HG02571 (cell line): ENCODE data around the gene RASA2.
"Not testable (repeated sequence)": the region's sequence is repeated elsewhere in the genome, so short reads cannot be mapped to it uniquely, and the experiment has no call there.

Experiments
- ATAC-seq: cut with Tn5 transposase; IDR thresholded peaks from one replicate; pipeline ENCODE4 v1.9.1; 2021; ENCODE audit warnings: mild to moderate bottlenecking, moderate library complexity; ENCODE audit not compliant: unreplicated experiment

Gene RASA2

DNA sequence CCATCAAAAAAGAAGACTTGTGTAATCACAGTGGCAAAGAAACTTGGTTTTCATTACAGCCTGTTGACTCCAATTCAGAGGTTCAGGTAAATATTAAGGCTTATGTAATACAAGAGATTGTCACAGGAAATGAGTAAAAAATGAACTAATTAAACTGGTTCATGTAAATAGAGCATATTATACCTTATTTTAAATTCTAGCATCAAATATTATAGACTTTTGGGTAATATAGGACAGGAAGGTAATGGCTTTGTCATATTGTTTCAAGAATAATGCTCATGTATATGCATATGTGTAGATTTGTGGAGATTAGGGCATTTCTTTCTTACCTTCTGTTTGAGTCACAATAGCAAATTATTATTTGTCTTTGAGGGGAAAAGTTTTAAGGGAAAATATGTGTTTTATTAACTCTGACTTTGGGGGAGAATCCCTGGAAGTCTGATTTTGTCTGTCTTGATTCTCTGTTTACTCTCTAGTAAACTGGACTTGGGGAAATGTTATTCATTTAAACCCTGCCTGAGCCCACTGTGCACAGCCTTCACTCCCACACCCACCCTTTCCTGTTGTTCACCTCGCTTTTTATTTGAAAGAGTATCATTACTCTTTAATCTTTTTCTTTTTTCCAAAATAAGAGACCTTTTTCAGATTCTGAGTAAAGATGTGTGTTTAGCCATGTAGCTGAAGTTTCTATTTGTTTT, 43.0 kb downstream of the RASA2 start:
- no peak for ATAC-seq

GRCh38 chr3:141530415-141530768, 43.6 kb downstream of the RASA2 start:
- no peak for ATAC-seq

DNA sequence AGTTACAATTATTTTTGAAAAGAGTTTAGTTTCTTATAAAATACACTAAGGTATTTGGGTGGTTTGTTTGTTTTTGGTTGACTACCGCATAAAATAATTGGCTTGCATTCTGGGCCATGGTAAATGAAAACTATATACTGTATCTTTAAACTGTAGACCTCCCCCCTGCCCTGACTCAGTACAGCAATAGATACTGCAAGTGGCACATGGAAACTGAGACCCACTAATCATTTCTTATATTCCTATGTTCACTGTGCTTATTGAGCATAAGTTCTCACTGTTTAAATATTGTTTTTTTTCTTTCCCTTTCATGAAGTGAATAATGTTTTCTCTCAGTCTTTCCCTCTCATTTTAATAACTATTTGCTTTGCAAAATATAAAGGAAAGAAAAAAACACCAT, 45.8 kb downstream of the RASA2 start:
- ATAC-seq, result no peak

GRCh38 chr3:141536017-141536416, 49.2 kb downstream of the RASA2 start:
- not testable (repeated sequence) for ATAC-seq

DNA sequence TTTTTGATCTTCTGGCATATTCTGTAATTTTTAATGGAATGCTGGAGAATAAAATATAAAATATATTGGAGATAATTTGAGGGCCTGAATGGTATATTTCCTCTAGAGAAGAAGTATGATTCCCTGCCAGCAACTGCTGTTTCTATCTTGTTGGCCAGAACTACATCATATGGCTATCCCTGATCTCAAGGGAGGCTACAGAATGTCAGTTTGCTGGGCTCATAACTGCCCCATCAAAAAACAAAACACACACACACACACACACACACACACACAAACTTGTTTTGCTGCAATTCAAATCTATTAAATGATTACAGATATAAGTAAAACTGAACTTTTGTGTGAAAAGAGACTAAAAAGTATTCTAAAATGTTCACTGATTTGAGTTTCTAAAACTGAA, 51.0 kb downstream of the RASA2 start:
- no peak for ATAC-seq

- no peak for ATAC-seq
Measured at GRCh38 chr3:141538568-141539240, 51.9 kb downstream of the RASA2 start.

GRCh38 chr3:141539431-141540187, 52.8 kb downstream of the RASA2 start:
- ATAC-seq, result no peak

- ATAC-seq, result no peak
Measured at GRCh38 chr3:141540531-141540930, 53.7 kb downstream of the RASA2 start.

DNA sequence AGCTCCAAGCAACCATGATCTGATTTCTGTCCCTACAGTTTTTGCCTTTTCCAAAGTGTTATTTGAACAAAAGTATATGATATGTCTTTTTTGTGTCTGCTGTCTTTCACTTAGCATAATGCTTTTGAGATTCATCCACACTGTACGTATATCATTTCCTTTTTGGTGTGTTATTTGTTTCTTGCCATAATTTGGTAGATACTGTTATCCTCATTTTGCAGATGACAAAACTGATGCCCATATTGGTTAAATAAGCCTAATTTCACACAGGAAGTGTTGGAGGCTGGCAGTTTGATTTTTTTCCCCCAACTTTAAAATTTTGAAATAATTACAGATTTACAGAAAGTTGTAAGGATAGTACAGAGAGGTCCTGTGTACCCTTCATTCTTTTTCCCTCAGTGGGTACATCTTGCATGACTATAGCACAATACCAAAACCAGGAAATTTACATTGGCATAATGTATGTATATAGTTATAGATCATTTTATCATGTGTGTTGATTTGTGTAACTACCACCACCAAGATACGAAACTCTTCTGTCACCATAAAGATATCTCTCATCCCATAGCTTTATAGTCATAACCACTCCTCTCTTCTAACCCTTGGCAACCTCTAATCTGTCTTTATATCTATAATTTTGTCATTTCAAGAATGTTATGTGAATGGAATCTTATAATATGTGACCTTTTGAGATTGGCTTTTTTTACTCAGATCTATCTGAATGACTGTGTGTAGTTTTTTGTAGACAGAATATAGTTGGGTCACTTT, 55.6 kb downstream of the RASA2 start:
- ATAC-seq, result no peak

DNA sequence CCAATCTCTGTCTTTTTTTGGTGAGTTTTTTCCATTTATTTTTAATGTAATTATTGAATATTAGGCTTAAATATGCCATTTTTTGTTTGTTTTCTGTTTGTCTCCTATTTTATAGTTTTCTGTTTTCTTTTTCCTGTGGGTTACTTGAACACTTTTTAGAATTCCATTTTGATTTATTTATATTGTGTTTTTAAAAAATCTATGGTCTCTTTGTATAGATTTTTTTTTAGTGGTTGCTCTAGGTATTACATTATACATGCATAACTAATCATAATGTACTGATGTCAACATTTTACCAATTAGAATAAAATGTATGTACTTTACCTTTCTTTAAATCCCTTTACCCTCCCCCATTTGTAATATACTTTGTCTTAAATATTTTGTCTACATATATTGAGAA, 56.2 kb downstream of the RASA2 start:
- no peak for ATAC-seq

GRCh38 chr3:141544697-141545096, 57.9 kb downstream of the RASA2 start:
- no peak for ATAC-seq

GRCh38 chr3:141546081-141546480, 59.3 kb downstream of the RASA2 start:
- ATAC-seq, result no peak

DNA sequence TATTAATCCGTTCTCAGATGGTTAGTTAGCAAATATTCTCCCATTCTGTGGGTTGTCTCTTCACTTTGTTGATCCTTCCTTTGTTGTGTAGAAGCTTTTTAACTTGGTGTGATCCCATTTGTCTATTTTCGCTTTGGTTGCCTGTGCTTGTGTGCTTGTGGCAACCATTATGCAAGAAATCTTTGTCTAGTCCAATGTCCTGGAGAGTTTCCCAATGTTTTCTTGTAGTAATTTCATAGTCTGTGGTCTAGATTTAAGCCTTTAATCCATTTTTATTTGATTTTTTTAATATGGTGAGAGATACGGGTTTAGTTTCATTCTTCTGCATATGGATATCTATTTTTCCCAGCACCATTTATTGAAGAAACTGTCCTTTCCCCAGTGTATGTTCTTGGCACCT, 59.8 kb downstream of the RASA2 start:
- no peak for ATAC-seq

DNA sequence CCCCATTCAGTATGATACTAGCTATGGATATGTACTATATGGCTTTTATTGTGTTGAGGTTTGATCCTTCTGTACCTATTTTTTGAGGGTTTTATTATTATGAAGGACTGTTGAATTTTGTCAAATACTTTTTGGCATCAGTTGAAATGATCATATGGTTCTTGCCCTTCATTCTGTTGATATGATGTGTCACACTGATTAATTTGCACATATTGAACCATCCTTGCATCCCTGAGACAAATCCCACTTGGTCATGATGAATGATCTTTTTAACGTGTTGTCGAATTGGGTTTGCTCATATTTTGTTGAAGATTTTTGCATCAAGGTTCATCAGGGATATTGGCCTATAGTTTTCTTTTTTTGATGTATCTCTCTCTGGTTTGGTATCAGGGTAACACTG, 61.0 kb downstream of the RASA2 start:
- no peak for ATAC-seq

DNA sequence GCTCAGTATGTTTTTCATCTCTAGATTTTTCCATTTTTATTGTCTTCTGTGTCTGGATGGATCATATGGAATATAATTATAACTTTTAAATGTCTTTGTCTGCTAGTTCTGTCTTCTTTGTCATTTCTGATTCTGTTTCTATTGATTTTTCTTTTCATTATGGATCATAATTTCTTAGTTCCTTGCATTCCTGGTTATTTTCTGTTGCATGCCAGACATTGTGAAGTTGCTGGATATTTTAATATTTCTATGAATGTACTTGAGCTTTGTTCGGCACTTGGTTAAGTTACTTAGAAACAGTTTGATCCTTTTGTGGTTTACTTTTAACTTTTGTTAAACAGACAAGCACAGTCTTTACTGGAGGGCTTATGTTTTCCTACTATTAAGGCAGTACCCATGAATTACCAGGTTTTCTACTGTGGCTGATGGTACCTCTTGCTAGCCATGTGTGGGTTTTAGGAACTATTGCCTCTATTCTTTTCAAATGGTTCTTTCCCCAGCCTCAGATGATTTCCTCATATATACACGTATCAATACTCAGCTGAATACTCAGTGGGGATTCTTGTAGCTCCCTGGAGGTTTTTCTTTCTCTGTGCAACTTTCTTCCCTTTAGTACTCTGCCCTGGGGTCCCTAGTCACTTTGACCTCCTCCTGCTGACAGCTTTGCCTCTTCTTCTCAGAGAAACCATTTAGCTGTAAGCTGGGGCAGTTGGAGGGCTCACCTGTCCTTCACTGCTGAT, 64.3 kb downstream of the RASA2 start:
- no peak for ATAC-seq

GRCh38 chr3:141552440-141552991, 65.7 kb downstream of the RASA2 start:
- ATAC-seq, result no peak

- no peak for ATAC-seq
Measured at GRCh38 chr3:141553055-141553454, 66.2 kb downstream of the RASA2 start.

- ATAC-seq, result no peak
Measured at GRCh38 chr3:141556034-141556433, 69.2 kb downstream of the RASA2 start.

- ATAC-seq, result no peak
Measured at GRCh38 chr3:141557961-141558706, 71.3 kb downstream of the RASA2 start.
